HG03521 (cell line): ENCODE results near the gene SEMA3D.

Source experiments
- ATAC-seq: cut with Tn5 transposase; IDR thresholded peaks from one replicate; pipeline ENCODE4 v1.9.1; 2021; ENCODE audit warnings: mild to moderate bottlenecking, moderate library complexity; ENCODE audit not compliant: unreplicated experiment

SEMA3D gene

DNA sequence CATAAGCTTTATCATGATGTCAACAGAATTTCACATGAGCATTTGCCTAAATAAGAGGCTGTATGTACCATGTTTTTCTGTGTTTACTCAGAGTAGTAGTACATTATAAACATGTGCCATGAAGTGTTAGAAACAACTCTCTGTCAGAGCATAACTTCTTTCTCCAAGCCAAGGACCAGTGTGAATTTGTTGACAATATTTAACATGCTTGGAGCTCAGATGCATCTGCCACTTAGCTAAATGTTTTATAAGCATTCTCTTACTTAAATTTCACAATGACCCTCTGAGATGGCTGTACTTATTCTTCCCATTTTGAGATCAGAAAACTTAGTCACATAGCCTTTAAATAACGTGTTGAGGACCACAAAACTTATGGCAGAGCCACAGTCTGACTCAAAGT lies 105.0 kb downstream of the SEMA3D start:
- no peak for ATAC-seq

DNA sequence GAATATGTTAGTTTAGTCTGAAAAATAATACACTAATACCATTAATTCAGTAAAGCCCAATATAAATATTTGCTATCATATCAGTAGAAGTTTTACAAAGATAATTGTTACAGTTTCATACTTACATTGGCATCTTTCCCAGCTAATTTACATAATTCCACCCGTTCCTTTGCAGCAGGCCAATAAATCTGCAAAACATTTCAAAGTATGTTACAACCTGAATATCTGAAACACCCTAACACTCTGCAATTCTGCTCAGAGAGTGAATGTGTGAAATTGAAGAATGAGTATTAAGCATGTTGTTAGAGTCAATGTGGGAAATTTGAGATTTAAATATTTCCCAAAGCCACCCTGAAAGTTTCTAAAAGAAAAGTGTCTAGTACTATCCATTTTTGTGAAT lies 105.5 kb downstream of the SEMA3D start:
- ATAC-seq, result no peak

DNA sequence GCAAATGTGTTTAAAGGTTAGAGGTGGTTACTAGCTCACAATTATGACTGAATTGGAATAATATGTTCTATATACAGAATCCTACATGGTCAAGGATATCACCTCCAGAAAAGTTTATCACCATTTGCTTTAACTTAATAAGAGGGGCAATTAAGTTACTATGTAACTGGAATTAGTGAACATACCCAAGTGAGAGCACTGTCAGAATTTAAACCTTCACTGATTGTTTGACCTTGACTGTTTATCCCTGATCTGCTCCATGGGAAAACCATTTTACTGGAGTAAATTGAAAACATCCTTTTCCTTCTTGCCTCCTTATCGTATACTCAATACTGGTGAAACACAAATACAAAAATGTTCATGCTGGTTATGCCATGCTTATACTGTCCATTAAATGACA lies 107.4 kb downstream of the SEMA3D start:
- no peak for ATAC-seq

DNA sequence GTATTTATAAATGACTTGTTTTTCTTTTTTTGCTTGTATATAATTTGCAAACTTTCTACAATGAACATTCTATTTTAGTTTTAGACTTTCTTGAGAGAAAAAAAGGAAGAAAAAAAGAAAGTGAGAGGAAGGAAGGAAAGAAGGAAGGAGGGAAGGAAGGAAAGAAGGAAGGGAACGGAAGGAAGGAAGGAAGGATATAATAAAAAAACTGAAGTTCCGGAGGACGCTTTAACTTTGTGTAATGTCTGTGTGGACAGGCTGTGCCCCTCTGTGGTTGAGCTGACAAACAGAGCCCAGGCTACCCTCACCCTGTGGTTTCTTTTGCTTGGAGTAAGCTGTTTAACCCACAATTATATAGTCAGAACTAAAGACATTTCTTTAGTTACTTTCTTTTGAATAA lies 108.7 kb downstream of the SEMA3D start:
- ATAC-seq, result no peak

DNA sequence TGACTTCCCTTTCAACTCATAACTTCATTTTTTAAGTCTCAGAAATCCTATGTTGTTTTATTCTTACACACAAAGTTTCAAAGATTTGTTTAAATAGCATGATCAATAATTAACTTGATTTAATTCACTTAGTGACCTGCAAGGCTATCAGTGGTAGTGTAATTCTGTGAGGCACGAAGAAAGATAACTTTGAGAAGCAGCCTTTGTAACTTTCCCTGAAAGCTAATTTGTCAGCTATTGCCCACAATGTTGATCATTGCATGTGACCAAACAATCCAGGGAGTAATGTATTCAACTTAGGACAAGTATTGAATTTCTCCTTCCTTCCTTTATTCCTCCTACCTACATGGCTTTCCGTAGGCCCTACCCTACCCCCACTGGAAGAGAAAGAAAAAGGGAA lies 111.0 kb downstream of the SEMA3D start:
- no peak for ATAC-seq

DNA sequence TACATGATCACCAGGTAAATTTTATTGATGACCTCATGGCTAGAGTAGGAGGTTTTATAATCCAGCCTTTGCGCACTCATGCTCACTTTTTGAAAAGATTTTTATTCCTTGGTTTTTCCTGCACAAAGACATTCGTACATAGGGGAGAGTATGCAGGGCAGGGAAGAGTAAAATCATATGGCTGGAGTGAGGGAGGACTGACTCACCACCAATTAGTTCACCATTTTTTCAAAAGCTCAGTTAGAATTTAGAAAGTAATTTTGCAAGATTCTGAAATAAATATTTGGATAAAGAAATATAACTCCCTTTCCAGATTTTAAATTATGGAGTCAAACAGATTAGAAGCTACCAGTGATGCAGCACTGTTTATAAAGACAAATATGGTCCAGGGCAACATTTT lies 111.9 kb downstream of the SEMA3D start:
- ATAC-seq, result no peak

DNA sequence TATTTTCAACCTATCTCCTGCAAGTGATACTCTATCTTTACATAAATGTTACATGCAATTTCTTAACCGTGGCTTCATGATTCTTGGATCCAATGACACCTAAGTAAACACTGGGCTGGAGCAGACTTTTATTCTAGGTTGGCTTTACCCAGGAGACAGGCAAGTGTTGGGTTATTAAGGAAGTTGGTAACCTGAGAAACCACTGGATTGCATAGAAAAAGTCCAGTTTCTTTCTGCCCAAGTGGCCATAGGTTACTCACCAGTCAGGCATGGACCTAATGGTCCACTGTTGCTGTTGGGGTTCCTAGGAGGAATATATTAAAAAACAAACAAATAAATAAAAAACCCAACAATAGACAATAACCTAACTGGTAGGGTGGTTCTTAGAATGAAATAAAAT lies 112.8 kb downstream of the SEMA3D start:
- ATAC-seq, result no peak

DNA sequence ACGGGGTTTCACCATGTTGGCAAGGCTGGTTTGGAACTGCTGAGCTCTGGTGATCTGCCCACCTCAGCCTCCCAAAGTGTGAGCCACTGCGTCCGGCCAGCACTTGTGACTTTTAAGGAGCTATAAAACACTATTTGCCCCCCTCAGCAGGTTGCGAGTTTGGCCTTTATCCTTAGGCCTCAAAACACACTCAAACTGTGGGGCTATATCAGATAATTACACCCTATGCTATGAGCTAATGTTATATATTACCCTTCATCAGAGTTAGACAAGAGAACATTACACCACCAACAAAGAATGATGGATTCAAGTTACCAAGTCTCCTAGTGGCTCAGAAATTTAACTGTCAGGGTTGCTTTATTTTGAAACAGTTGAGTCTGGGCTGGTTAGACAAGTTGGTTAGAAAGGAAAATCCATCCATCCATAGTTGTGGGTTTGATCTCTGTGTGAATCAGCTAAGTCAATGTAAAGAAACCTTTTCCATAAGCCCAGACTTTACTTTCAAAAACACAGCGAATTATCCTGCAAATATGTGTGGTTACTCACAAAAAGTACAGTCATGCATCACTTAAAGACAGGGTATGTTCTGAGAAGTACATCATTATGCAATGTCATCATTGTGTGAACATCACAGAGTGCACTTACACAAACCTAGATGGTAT lies 115.8 kb downstream of the SEMA3D start:
- ATAC-seq, result no peak

DNA sequence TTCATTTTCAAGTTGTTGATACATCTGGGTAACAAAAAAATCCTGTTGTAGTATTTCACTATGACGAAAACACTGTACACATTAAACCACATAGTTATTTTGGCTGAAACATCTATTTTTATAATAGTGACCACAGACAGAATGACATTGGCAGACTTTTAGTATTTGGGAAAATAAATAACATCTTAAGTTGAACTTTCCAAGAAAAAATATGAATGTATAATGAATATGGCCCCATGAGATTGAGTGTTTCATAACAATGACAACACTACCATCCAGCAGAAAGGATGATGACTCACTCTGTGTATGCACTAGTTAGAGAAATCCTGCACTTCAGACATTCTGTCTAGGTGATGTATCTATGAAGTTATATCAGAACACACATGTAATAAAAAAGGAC lies 118.1 kb downstream of the SEMA3D start:
- no peak for ATAC-seq

DNA sequence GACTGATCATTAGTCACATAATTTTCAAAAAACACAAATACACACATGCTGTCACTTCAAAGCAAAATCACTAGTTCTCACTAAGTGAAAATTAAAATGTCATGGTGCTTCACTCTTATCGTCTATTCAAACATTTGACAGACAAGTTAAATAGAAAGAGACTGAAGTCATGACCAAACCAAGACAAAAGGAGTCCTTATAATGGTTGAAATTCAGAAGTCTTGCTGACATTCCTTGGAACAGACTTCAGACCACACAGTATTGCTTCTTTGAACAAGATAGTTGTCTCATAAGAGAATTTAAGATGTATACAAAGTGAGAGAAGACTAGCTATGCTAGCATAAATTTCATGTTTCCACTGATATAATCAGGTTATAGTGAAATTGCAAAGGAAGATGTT lies 119.5 kb downstream of the SEMA3D start:
- no peak for ATAC-seq

DNA sequence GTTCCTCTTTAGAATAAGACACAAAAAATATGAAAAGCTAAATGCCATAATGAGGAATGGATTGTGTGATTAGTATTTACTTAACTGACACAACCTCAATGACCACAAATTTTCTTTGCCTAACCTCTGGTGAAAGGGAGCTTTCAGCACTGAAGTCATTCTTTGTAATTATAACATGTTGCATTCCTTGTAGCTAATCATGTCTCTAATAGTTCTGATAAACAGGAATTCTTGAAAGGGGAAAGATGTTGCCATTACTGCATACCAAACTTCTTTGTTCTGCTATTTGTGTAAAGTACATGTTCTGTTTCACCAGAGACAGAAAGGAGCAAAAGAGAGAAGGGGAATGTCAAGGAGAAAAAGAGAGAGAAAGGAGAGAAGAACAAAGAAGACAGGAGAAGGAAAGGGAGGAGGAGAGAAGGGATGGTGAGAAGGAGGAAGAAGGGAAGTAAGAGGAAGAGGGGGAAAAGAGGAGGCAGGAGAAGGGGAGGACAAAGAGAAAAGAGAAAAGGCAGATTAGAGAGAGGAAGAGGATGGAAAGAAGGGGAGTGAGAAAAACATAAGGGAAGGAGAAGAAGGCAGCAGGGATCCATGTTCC lies 120.9 kb downstream of the SEMA3D start:
- ATAC-seq, result no peak

DNA sequence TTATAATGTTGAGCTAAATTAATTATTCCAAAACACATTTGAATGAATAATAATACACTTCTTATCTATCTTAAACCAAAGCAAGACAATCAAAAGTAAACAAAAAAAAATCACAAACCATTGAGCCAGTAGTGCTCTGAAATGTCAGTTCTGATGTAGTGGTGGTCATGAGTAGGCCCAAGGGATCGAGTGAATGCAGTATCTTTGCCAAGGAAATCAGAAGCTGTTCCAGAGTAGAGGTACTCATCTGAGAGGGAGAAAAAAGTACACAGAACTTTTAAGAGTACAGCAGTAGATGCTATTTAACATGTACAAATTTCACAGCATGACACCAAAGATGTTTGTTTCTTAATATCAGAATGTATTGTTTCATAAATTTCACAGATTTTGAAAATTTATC lies 121.5 kb downstream of the SEMA3D start:
- no peak for ATAC-seq

DNA sequence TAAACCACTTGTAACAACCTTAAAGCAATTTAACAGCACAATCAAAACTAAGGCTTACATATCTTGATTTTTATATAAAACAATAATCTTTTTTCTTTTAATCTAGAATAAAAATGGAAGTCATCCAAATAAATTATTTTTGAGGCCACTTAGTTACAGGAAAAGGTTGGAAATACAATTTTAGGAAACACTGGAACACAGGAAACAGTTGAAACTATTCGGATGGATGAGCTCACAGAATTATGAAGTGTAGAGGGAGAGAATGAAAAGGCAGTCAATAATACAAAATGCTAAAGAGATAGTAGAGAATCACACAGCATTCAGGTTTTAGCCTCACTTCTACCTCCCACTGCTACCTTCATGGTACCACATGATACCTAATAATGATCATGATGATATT lies 124.2 kb downstream of the SEMA3D start:
- ATAC-seq, result no peak

DNA sequence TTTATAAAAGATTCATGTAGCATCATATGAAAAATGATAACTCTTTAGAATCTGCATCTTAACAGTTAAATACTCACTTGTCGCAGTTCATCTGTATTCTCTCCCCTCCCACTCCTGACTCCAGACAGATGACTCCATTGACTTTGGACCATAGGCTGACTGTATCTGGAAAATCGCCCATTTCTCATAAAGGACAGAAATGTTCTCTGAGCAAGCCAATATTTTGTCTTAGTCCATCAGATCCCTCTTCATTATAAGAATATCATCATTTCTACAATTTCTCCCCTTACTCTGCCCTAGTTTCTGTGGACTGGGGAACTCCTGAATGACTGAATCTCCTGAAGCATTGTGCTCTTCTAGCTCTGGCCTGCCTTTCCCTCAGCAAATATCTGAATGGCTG lies 125.4 kb downstream of the SEMA3D start:
- ATAC-seq, result no peak

DNA sequence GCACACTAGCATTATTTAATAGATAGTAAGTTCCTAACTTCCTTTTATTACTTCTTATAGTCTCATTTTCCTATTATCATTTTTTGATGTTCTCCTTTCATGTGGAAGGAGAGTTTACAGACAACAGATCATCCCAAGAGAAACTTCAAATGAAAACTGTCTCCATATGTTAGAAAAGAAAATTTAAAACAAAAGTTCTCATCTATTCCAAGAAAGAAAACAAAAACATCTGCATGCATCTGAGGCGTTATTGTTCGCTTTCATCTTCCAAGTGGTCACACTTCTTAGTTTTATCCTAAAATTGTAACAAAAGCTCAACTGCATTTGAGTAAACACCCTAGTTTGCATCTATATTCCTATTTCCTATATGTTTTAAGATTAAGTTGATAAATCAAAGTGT lies 126.2 kb downstream of the SEMA3D start:
- no peak for ATAC-seq

DNA sequence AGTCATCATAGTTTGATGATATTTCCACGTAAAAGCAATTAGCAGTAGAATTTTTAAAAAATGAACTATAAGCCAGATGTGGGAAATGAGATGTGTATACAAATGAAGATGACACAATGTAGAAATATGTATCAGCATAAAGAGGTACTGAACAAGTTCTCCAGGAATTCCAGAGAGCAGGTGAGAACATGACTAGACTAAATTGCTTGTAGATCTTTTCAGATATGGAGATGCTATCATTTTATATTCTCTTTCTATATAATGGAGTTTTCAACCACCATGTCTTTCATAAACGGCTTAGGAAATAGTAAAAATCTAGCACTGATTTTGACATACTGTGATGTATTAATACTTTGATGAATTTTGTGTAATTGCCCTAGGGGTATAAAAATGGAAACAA lies 130.9 kb downstream of the SEMA3D start:
- no peak for ATAC-seq

DNA sequence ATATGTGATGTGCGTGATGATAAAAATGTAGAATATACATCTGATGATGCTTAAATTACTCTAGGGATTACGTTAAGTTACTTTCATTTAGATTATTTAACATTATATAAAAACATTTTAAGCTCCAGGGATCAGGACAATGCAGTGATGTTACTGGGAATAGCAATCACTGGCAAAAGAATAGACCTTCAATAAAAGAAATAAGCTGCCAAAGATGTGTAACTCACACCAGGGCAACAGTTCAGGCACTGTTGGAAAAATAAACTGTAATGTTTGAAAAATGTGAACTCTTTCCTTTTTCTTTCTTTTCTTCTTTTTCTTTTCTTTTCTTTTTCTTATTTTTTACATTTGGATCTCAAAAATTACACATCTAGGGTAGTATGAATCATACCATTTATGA lies 131.7 kb downstream of the SEMA3D start:
- ATAC-seq, result no peak

DNA sequence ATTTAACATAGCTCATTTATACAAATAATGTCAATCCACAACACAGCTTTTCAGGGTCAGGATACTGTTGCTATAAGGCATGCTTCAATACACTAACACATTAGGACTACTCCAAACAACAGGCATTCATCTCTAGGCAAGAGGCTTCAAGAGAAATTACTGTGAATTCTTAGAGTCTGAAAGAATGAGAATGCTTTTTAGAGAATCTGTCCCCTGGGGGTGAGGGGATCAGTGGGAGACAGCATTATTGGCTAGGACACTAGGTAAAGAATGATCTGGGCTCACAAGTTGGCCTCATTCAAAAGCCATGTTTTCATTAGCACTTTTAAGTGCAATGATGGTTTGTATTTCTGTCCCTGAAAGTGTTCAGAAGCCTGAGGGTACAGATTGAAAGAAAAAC lies 132.6 kb downstream of the SEMA3D start:
- ATAC-seq, result no peak

DNA sequence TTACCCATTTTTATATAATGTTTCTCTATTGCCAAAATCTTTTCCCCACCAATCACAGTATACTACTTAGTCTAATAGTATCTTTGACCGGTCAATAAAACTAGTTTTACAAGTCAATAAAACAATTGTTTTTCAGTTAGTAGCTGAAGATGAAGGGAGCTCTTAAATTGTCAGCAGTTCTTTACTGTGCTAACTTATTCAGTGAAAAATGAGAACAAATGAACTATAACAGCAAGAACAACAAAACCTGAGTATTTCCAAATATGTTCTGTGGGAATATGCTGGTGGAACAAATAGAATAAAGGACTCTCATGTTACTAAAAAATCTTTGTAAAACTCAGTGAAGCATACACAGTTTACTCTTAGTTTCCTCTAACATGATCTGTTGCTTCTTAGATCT lies 134.0 kb downstream of the SEMA3D start:
- ATAC-seq, result no peak

DNA sequence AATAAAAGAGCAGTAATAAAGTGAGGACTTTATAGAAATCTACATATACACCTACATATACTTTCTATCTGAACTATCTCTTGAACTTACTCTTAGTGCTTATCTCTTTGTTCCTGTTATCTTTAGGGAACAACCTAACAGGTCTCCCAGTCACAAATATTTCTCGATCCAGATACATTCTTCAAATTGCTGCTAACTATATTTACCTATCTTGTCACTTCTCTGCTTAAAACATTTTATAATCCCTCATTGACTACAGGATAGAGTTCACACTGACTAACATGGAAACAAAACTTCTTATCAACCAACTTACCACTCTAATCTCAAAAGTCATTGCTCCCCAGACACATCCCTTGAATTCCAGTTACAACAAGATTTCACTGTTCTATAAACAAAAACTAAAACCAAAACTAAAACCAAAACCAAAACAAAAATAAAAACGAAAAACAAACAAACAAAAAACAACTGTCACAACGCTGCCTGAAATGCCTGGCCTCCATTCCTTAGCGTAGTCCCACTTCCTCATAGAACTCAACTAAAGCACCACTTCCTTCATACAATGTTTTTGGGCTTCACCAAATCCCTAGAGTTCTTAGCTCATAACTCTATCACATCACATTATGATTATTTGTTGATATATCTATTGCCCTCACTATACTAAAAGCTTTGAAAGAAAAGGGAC lies 134.7 kb downstream of the SEMA3D start:
- no peak for ATAC-seq

DNA sequence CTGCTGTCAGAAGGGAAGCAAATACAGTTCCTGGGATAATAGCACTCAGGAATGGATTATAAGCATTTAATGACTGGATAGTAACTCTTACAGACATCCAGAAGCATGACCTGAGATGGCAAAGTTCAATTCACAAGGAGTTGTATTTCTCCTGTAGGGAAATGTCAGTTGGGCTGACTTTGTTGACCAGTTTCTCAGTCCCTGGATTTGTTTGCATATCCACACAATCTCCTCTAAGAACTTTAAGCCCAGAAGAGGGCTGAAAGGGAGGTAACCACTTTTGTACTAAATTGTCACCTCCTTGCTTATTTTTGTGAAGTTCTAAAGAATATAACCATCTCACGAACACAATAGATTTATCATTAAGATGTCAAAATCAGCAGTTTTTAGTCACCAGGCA lies 140.3 kb downstream of the SEMA3D start:
- no peak for ATAC-seq

DNA sequence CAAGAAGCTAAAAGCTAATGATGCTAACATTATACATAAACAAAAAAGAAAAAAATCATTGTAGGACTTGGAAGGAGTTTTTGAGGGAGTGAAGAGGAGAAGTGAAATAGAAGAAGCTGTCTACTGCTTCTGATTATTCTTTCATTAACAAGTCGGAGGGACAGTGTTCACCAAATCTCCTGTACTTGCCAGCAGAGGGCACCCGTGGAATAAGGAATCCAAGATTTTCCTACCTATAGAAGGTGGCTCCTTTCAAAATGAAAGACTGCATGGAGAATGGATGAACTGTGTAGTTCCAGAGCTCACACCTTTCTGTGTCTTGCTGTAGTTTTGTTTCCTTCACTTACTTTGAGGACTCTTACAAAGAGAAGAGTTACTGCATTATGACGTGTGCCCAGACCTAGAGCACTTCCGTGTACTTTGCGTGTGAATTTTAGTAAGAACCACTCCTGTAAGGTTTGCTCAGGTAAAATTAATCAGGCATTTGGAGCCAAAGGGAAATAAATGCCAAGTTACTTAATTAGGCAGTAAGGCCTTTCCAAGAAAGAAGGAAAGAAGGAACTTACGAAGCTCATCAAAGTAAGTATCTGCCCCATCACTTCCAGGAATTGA lies 145.1 kb downstream of the SEMA3D start:
- ATAC-seq, result no peak
